Measurements from ENCODE around the gene TMEM80. TPM values are rescaled to one million over a fixed set of nuclear protein-coding genes. Genes with fewer than 3 reads are reported as not detected.
"Not testable (repeated sequence)": the region's sequence is repeated elsewhere in the genome, so short reads cannot be mapped to it uniquely, and the experiment has no call there.

TMEM80 gene
- total RNA-seq, 1 donor from 2014 or later: 11.4 TPM

GRCh38 chr11:734541-734940 lies 38.9 kb downstream of the TMEM80 start:
- intact Hi-C loops (cut with micrococcal nuclease): not testable (repeated sequence)

DNA sequence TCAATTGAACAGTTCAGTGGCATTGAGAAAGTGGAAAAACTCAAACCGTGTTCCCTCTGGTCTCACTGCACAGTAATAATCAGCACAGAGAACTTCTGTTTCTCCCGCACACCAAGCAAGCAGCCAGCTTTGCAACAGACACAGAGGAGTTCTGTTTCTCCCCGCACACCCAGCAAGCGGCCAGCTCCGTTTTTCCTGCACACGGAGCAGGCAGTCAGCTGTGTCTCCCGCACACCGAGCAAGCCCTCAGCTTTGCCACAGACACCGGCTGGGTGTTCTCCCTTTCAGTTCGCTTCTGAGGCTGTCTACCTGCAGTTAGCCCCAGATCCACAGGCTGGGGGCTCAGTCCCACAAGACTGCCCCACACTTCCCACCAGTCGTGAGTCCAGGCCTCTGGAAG lies 41.8 kb downstream of the TMEM80 start:
- Mint-ChIP-seq H3K27ac (no peak overlapping the region), H3K4me3 (ENCODE audit: low read depth) (no peak overlapping the region), H3K9me3 (no peaks in the 10 kb centered on the region), H3K36me3 (ENCODE audit: low read depth) (no peaks in the 10 kb centered on the region), H3K27me3 (ENCODE audit: low read depth) (peaks cover 6% of the 10 kb centered on the region), H3K4me1 (ENCODE audit: low read depth) (peaks cover 10% of the 10 kb centered on the region)
- no peak for DNase-seq (ENCODE audit: low spot score)
- intact Hi-C loops (cut with micrococcal nuclease): no loop called here

More at GRCh38 chr11:734541-734940, 38.9 kb downstream of the TMEM80 start:
- H3K9me3 Mint-ChIP-seq; H3K27me3 Mint-ChIP-seq (ENCODE audit: low read depth); H3K36me3 Mint-ChIP-seq (ENCODE audit: low read depth); H3K4me3 Mint-ChIP-seq (ENCODE audit: low read depth); DNase-seq (ENCODE audit: low spot score); H3K27ac Mint-ChIP-seq: not testable (repeated sequence)
- peaks cover 10% of the 10 kb centered on the region for H3K4me1 Mint-ChIP-seq (ENCODE audit: low read depth)

DNA sequence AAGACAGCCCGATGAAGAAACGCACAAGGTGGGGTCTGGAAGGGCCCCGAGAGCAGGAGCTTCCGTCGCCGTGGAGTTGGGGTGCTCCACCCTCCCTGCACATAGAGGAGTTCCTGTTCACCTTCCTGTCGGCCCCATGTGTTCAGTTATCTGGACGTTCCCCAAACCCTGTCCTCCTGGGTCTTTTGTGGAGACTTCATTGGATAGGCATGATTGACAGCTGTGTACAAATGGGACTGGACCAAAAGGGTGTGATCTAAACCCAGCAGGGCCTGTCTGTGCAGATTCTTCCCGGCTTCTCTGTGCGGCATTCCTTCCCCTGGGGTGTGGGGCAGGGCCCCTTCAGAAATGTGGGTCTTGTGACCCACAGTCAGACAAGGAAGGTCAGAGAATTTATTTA lies 42.3 kb downstream of the TMEM80 start:
- H3K36me3 Mint-ChIP-seq (ENCODE audit: low read depth); H3K9me3 Mint-ChIP-seq; H3K27ac Mint-ChIP-seq; H3K4me3 Mint-ChIP-seq (ENCODE audit: low read depth); intact Hi-C loops (cut with micrococcal nuclease); H3K27me3 Mint-ChIP-seq (ENCODE audit: low read depth); DNase-seq (ENCODE audit: low spot score): not testable (repeated sequence)
- peaks cover 10% of the 10 kb centered on the region for H3K4me1 Mint-ChIP-seq (ENCODE audit: low read depth)

- H3K4me1 Mint-ChIP-seq (ENCODE audit: low read depth): peaks cover 15% of the 10 kb centered on the region
- H3K9me3 Mint-ChIP-seq: no peaks in the 10 kb centered on the region
- no peak overlapping the region for H3K27ac Mint-ChIP-seq
- intact Hi-C loops (cut with micrococcal nuclease): no loop called here
- H3K27me3 Mint-ChIP-seq (ENCODE audit: low read depth): peaks cover 6% of the 10 kb centered on the region
- DNase-seq (ENCODE audit: low spot score): no peak
- H3K36me3 Mint-ChIP-seq (ENCODE audit: low read depth): no peaks in the 10 kb centered on the region
- no peak overlapping the region for H3K4me3 Mint-ChIP-seq (ENCODE audit: low read depth)
Observed at GRCh38 chr11:742156-742546, 46.5 kb downstream of the TMEM80 start.

DNA sequence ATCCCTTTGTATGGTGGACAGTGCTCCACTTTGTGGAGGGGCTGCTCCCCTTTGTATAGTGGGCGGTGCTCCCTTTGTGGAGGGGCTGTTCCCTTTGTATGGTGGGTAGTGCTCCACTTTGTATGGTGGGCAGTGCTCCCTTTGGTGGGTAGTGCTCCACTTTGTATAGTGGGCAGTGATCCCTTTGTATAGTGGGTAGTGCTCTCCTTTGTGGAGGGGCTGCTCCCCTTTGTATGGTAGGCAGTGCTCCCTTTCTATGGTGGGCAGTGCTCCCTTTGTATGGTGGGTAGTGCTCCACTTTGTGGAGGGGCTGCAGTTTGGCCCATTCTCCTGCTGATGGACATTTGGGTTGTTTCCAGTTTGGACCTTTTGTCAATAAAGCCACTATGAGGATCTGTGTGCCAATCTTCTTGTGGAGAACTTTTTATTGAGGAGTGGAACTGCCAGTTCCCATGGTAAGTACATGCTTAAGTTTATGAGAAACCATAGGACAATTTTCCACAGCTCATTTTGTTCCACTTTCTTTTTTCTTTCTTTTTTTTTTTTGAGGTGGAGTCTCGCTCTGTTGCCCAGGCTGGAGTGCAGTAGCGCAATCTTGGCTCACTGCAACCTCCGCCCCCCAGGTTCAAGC lies 47.1 kb downstream of the TMEM80 start:
- Mint-ChIP-seq H3K27ac (no peak overlapping the region), H3K4me3 (ENCODE audit: low read depth) (no peak overlapping the region), H3K4me1 (ENCODE audit: low read depth) (peaks cover 10% of the 10 kb centered on the region), H3K27me3 (ENCODE audit: low read depth) (peaks cover 6% of the 10 kb centered on the region), H3K36me3 (ENCODE audit: low read depth) (no peaks in the 10 kb centered on the region), H3K9me3 (no peaks in the 10 kb centered on the region)
- intact Hi-C loops (cut with micrococcal nuclease): no loop called here
- DNase-seq (ENCODE audit: low spot score): no peak

DNA sequence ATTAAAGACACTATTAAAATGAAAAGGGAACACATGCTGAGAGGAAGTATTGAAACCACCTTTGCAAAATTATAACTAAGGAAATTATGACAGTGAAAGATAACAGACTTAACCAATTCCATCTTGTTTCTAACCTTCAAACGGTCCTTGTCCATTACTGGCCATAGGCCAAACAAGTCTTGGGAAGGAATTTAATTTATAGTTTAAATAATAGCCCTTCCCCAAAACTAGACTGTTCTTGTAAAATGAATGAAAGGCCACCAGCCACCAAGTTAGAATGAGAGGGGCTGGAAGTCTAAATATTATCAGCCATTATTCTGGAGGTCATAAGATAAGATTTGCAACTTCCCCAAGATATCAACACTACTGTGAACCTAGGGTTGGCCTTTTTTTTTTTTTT lies 49.8 kb downstream of the TMEM80 start:
- H3K4me3 Mint-ChIP-seq (ENCODE audit: low read depth): peak overlapping the region; percentile 8
- DNase-seq (ENCODE audit: low spot score): no peak
- intact Hi-C loops (cut with micrococcal nuclease): no loop called here

DNA sequence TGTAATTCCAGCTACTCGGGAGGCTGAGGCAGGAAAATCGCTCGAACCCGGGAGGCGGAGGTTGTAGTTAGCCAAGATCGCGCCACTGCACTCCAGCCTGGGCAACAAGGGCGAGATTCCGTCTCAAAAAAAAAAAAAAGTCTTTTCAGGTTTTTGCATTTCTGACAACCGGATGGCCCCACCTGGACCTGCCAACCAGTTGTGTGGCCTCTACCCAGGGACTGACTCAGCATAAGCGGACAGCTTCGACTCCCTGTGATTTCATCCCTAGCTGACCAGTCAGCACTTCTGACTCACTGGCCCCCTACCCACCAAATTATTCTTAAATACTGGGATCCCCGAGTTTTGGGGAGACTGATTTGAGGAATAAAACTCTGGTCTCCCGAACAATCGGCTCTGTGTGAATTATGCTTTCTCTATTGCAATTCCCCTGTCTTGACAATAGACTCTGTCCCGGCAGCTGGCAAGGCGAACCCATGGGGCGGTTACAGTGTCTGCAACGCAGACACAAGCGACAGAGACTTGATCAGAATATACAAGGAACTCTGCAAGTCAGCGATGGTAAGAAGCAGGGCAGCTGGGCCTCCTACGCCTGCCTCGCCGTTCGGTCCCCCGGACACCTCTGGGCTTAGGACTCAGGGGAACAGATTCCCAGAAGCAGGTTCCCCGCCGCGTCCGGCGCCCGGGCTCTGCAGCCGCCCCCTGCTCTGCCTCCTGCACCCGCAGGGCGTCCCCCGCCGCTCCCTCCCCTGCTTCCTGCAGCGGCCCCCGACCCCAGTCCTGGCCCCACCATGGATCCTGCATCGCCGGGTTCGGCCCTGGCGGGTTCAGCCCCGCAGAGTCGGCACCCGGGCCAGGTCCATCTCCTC lies 50.9 kb downstream of the TMEM80 start:
- peak overlapping the region; percentile 77 for H3K27ac Mint-ChIP-seq
- H3K36me3 Mint-ChIP-seq (ENCODE audit: low read depth): peaks cover 14% of the 10 kb centered on the region
- DNase-seq (ENCODE audit: low spot score): peak; percentile 30
- no peaks in the 10 kb centered on the region for H3K27me3 Mint-ChIP-seq (ENCODE audit: low read depth)
- H3K9me3 Mint-ChIP-seq: no peaks in the 10 kb centered on the region
- peak overlapping the region; percentile 81 for H3K4me3 Mint-ChIP-seq (ENCODE audit: low read depth)
- intact Hi-C loops (cut with micrococcal nuclease): loop anchor here (2.0 kb wide), 3 partner anchors 18 to 50 kb away; partner anchors contain the start of gene GATD1
- H3K4me1 Mint-ChIP-seq (ENCODE audit: low read depth): peaks cover 16% of the 10 kb centered on the region

More for the DNA sequence above, 49.8 kb downstream of the TMEM80 start:
- Mint-ChIP-seq H3K27me3 (ENCODE audit: low read depth) (no peaks in the 10 kb centered on the region), H3K27ac (no peak overlapping the region), H3K36me3 (ENCODE audit: low read depth) (peaks cover 10% of the 10 kb centered on the region), H3K9me3 (no peaks in the 10 kb centered on the region), H3K4me1 (ENCODE audit: low read depth) (peaks cover 16% of the 10 kb centered on the region)

DNA sequence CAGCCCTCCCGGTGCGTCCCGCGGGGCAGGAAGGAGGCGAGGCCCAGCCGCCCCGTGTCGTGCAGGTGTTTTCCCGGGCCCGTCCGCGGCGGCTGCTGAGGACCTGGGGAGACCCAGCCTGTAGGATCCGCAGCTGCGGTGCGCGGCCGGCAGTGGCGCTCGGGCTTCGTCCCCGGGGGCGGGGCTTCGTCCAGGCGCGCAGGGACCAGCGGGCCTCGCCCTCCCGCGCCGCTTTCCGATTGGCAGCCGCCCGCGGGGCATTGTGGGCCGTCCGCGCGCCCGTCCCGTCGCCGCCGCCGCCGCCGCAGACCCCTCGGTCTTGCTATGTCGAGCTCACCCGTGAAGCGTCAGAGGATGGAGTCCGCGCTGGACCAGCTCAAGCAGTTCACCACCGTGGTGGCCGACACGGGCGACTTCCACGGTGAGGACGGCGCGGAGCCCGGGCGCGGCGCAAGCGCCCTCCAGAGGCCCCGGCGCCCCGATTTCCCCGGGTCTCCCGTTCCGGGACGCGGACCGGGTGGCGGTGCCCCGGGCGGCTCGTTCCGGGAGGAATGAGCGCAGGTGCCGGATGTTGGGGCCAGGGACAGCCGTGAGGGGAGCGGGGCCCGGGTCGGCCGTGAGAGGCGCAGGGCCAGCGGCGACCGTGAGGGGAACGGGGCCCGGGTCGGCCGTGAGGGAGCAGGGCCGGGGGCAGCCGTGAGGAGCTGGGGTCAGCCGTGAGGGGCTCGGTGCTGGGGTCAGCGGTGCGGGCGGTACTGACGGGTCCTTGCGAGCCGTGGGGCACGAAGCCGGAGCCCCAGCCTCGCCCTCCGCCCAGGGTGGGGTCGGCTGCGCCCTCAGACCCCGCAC lies 51.8 kb downstream of the TMEM80 start, which contains the start of gene TALDO1:
TALDO1 (plus strand) TSS at position 307 of the 849 bp plus-strand sequence; CDS start at position 325, 18 bp downstream.
- Mint-ChIP-seq H3K9me3 (no peaks in the 10 kb centered on the region), H3K4me3 (ENCODE audit: low read depth) (peak within 1 kb of the TSS; percentile 85), H3K4me1 (ENCODE audit: low read depth) (peaks cover 18% of the 10 kb centered on the region), H3K27ac (peak within 1 kb of the TSS; percentile 77), H3K36me3 (ENCODE audit: low read depth) (peaks cover 16% of the 10 kb centered on the region), H3K27me3 (ENCODE audit: low read depth) (no peaks in the 10 kb centered on the region)
- DNase-seq (ENCODE audit: low spot score): peak; percentile 84
- intact Hi-C loops (cut with micrococcal nuclease): loop anchor here (2.0 kb wide), 3 partner anchors 19 to 49 kb away; partner anchors contain the start of gene GATD1

DNA sequence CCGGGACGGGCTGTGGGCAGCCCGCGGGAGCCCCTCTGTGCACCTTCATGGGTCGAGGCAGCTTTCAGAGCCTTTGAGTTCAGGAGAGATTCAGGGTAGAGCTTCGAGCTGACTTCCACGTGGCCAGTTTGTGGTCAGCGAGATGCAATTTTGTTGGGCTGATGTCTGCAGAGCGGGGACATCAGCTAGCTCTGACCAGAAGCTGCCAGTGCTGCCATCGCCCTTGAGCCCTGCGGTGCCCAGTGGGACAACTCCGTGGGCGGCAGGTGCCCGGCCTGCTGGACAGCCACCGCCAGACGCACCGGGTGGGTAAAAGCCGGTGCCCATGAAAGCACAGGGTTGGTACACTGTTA lies 52.4 kb downstream of the TMEM80 start:
- intact Hi-C loops (cut with micrococcal nuclease): no loop called here
- no peaks in the 10 kb centered on the region for H3K27me3 Mint-ChIP-seq (ENCODE audit: low read depth)
- H3K4me1 Mint-ChIP-seq (ENCODE audit: low read depth): peaks cover 18% of the 10 kb centered on the region
- DNase-seq (ENCODE audit: low spot score): no peak
- peaks cover 20% of the 10 kb centered on the region for H3K36me3 Mint-ChIP-seq (ENCODE audit: low read depth)
- peak overlapping the region; percentile 76 for H3K27ac Mint-ChIP-seq
- H3K9me3 Mint-ChIP-seq: no peaks in the 10 kb centered on the region
- H3K4me3 Mint-ChIP-seq (ENCODE audit: low read depth): peak overlapping the region; percentile 85

- Mint-ChIP-seq H3K9me3 (no peaks in the 10 kb centered on the region), H3K27me3 (ENCODE audit: low read depth) (no peaks in the 10 kb centered on the region), H3K36me3 (ENCODE audit: low read depth) (peaks cover 20% of the 10 kb centered on the region), H3K4me1 (ENCODE audit: low read depth) (peaks cover 18% of the 10 kb centered on the region), H3K27ac (peak overlapping the region; percentile 49), H3K4me3 (ENCODE audit: low read depth) (peak overlapping the region; percentile 71)
- intact Hi-C loops (cut with micrococcal nuclease): no loop called here
- no peak for DNase-seq (ENCODE audit: low spot score)
Observed at GRCh38 chr11:749731-750130, 54.1 kb downstream of the TMEM80 start.
